HEK293T (cell line): ENCODE data around the gene ZFYVE26.

ENCODE experiments used
- CTCF ChIA-PET: fragments of 350-600 bp; formaldehyde crosslinking; extraction: SDS; loops from one replicate; lab custom pipeline; 2021; ENCODE audit warnings: antibody characterized with exemption, inconsistent platforms; lab: Yijun Ruan, JAX
- POLR2A ChIA-PET: fragments of 350-600 bp; formaldehyde crosslinking; extraction: SDS; loops from one replicate; lab custom pipeline; 2020; ENCODE audit warnings: antibody characterized with exemption, inconsistent platforms; lab: Yijun Ruan, JAX
- DNase-seq: peaks from one replicate; pipeline ENCODE4 v3.0.0; 2012; ENCODE audit warnings: mixed read lengths; ENCODE audit errors: extremely low spot score
- ARNT ChIP-seq: fragments of 450-650 bp; IDR thresholded peaks from 2 replicates; pipeline ENCODE4 v1.6.1; 2017; ENCODE audit warnings: mild to moderate bottlenecking
- BHLHE40 ChIP-seq: fragments of 450-650 bp; IDR thresholded peaks from 2 replicates; pipeline ENCODE4 v1.6.1; 2016; ENCODE audit warnings: mild to moderate bottlenecking, moderate library complexity, borderline replicate concordance
- CTBP1 ChIP-seq: fragments of 450-650 bp; IDR thresholded peaks from 2 replicates; pipeline ENCODE4 v1.6.1; 2016; ENCODE audit warnings: borderline replicate concordance
- ELF4 ChIP-seq: fragments of 450-650 bp; IDR thresholded peaks from 2 replicates; pipeline ENCODE4 v1.6.1; 2017; ENCODE audit warnings: antibody characterized with exemption
- FOXA1 ChIP-seq: fragments of 450-650 bp; IDR thresholded peaks from 2 replicates; pipeline ENCODE4 v1.6.1; 2016; ENCODE audit warnings: mild to moderate bottlenecking
- FOXK2 ChIP-seq: fragments of 450-650 bp; IDR thresholded peaks from 2 replicates; pipeline ENCODE4 v1.6.1; 2016; ENCODE audit warnings: mild to moderate bottlenecking
- FOXM1 ChIP-seq: fragments of 450-650 bp; IDR thresholded peaks from 2 replicates; pipeline ENCODE4 v1.6.1; 2017; ENCODE audit warnings: mild to moderate bottlenecking, borderline replicate concordance
- HDGF ChIP-seq: fragments of 450-650 bp; IDR thresholded peaks from 2 replicates; pipeline ENCODE4 v1.6.1; 2017; ENCODE audit warnings: antibody characterized with exemption, borderline replicate concordance
- L3MBTL2 ChIP-seq: fragments of 450-650 bp; conservative IDR thresholded peaks from 2 replicates; pipeline ENCODE4 v1.6.1; 2016; ENCODE audit warnings: mild to moderate bottlenecking
- LEF1 ChIP-seq: fragments of 450-650 bp; IDR thresholded peaks from 2 replicates; pipeline ENCODE4 v1.6.1; 2017; ENCODE audit warnings: mild to moderate bottlenecking, borderline replicate concordance
- NFRKB ChIP-seq: fragments of 450-650 bp; IDR thresholded peaks from 2 replicates; pipeline ENCODE4 v1.6.1; 2016; ENCODE audit warnings: mild to moderate bottlenecking, moderate library complexity
- PKNOX1 ChIP-seq: fragments of 450-650 bp; IDR thresholded peaks from 2 replicates; pipeline ENCODE4 v1.6.1; 2016
- SP1 ChIP-seq: fragments of 450-650 bp; IDR thresholded peaks from 2 replicates; pipeline ENCODE4 v1.6.1; 2017
- SUZ12 ChIP-seq: fragments of 450-650 bp; IDR thresholded peaks from 2 replicates; pipeline ENCODE4 v1.6.1; 2016; ENCODE audit warnings: mild to moderate bottlenecking
- TARDBP ChIP-seq: fragments of 450-650 bp; IDR thresholded peaks from 2 replicates; pipeline ENCODE4 v1.6.1; 2016
- ZNF384 ChIP-seq: fragments of 450-650 bp; IDR thresholded peaks from 2 replicates; pipeline ENCODE4 v1.6.1; 2016

The ZFYVE26 gene

DNA sequence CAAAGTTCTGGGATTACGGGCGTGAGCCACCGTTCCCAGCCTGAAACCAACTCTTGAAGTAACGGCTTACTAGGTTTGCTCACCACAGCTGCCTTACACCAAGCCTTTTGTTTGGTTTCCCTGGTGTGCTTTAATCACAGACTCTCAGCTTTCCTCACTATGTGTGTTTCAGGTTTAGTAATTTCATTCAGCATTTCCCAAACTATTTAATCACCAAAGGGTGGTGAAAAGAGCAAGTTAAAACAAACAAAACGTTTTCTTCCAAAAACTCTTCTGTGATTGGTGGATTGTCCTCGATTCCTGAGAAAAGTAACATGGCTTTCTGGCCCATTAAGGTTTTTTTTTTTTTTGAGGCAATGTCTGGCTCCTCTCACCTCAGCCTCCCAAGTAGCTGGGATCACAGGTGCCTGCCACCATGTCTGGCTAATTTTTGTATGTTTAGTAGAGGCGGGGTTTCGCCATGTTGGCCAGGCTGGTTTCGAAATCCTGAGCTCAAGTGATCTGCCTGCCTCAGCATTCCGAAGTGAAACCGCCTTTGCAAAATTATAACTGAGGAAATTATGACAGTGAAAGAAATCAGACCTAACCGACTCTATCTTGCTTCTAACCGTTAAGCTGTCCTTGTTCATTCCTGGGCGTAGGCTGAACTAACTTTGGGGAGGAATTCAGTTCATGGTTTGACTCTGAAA lies 1.5 kb upstream of the ZFYVE26 start:
- no peak for TF ChIP-seq FOXK2
- no peak for TF ChIP-seq FOXA1
- no peak for TF ChIP-seq ELF4
- TF ChIP-seq TARDBP, result no peak
- no peak for TF ChIP-seq BHLHE40
- TF ChIP-seq SUZ12, result no peak
- no peak for TF ChIP-seq ARNT
- TF ChIP-seq FOXM1, result no peak
- no peak for TF ChIP-seq L3MBTL2
- no peak for TF ChIP-seq HDGF
- no peak for TF ChIP-seq PKNOX1
- TF ChIP-seq CTBP1, result no peak
- no peak for TF ChIP-seq ZNF384
- no peak for TF ChIP-seq NFRKB
- no peak for TF ChIP-seq SP1
- no peak for TF ChIP-seq LEF1
- no peak for DNase-seq
- POLR2A ChIA-PET, result interaction anchor here (0.8 to 2.0 kb wide), 4 partner anchors 8 to 24 kb away, joined by 3 to 6 read pairs (median 4); no protein-coding TSS in a partner anchor
- CTCF ChIA-PET, result no interaction called here

DNA sequence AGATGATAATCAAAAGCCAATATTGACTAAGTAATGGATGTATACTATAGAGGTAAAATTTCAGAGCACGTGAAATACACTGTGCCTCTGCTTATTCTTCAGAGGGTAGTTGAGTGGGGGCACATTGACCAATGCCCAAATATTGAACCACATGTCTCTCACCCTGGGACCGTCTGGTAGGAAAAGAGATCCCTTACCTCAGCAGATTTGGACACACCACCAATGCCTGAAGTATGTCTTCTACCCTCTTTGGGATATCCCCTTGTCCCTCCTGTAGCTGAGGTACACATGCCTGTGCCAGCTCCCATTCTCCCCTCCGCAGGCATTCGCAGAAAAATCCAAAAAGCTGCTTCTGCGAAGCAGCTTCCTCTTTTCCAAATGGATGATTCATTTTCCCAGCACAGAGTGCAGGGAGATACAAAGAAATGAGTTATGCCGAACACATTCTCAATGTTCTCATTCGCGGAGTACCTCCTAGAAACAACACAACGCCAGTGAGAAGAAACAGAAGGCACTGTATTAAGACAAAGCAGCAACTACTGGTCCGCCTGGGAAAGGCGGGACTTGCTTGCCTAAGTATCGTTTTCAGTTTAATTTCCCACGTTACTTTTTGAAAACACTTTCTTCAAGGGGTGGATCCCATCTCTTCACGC lies 691 bp downstream of the ZFYVE26 start:
- CTCF ChIA-PET, result no interaction called here
- POLR2A ChIA-PET, result interaction anchor here (1.0 to 1.4 kb wide), 3 partner anchors 9 to 17 kb away, joined by 3 to 11 read pairs (median 5); no protein-coding TSS in a partner anchor
- TF ChIP-seq SUZ12 (no peak), FOXM1 (no peak), HDGF (no peak)
- peak; percentile 13 for DNase-seq

GRCh38 chr14:67814821-67815220 lies 1.6 kb downstream of the ZFYVE26 start:
- POLR2A ChIA-PET, result no interaction called here

GRCh38 chr14:67806246-67806645 lies 10.1 kb downstream of the ZFYVE26 start:
- TF ChIP-seq NFRKB, result no peak
- TF ChIP-seq ZNF384, result no peak
- TF ChIP-seq TARDBP, result no peak
- TF ChIP-seq ARNT, result no peak
- TF ChIP-seq CTBP1, result no peak
- TF ChIP-seq SUZ12, result no peak
- no peak for TF ChIP-seq SP1
- no peak for TF ChIP-seq FOXM1
- TF ChIP-seq FOXK2, result no peak
- TF ChIP-seq L3MBTL2, result no peak
- TF ChIP-seq LEF1, result no peak
- TF ChIP-seq HDGF, result no peak
- TF ChIP-seq ELF4, result no peak
- TF ChIP-seq BHLHE40, result no peak
- ChIA-PET POLR2A (interaction anchor here (2.6 kb wide), 1 partner anchor 10 kb away, joined by 11 read pairs; the partner anchor contains the start of gene ZFYVE26), CTCF (no interaction called here)
- DNase-seq, result no peak

More at GRCh38 chr14:67814821-67815220, 1.6 kb downstream of the ZFYVE26 start:
- no peak for TF ChIP-seq NFRKB
- TF ChIP-seq ELF4, result no peak
- no peak for TF ChIP-seq SP1
- no peak for TF ChIP-seq FOXA1
- TF ChIP-seq CTBP1, result no peak
- no peak for TF ChIP-seq ARNT
- TF ChIP-seq BHLHE40, result no peak
- TF ChIP-seq FOXK2, result no peak
- TF ChIP-seq HDGF, result no peak
- no peak for TF ChIP-seq FOXM1
- TF ChIP-seq LEF1, result no peak
- TF ChIP-seq SUZ12, result no peak
- TF ChIP-seq PKNOX1, result no peak
- no peak for TF ChIP-seq L3MBTL2
- TF ChIP-seq ZNF384, result no peak
- TF ChIP-seq TARDBP, result no peak
- CTCF ChIA-PET, result no interaction called here
- no peak for DNase-seq

DNA sequence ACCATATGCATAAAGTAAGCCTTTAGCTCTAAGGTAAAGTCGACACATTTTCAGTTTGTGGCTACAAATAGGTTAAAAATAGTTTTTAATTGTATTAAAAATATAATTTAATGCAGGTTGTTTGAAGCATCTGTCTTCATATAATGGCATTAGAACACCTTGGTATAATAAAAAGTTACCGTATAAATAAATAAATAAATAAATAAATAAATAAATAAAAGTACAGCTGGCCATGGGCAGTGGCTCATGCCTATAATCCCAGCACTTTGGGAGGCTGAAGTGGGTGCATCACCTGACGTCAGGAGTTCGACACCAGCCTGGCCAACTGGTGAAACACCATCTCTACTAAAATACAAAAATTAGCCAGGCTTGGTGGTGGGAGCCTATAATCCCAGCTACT lies 15.6 kb downstream of the ZFYVE26 start:
- ChIA-PET POLR2A (no interaction called here), CTCF (no interaction called here)
- no peak for DNase-seq
- no peak for TF ChIP-seq HDGF
- no peak for TF ChIP-seq FOXA1
- TF ChIP-seq CTBP1, result no peak
- no peak for TF ChIP-seq SP1
- TF ChIP-seq L3MBTL2, result no peak
- TF ChIP-seq ELF4, result no peak
- no peak for TF ChIP-seq FOXK2
- TF ChIP-seq BHLHE40, result no peak
- TF ChIP-seq ZNF384, result no peak
- TF ChIP-seq LEF1, result no peak
- TF ChIP-seq TARDBP, result no peak
- TF ChIP-seq PKNOX1, result no peak
- no peak for TF ChIP-seq NFRKB
- TF ChIP-seq FOXM1, result no peak
- TF ChIP-seq SUZ12, result no peak
- TF ChIP-seq ARNT, result no peak
